Activated CD4-positive, CD25-positive, alpha-beta regulatory T cell treated with anti-CD3 and anti-CD28 coated beads, Interleukin-2, amount 50 U/mL, for 72 hours (primary cell): Measurements from ENCODE around the gene RECK.
A peak's percentile ranks its signal among the peaks of the same experiment; 100 is the strongest.
"Not testable (repeated sequence)": the region's sequence is repeated elsewhere in the genome, so short reads cannot be mapped to it uniquely, and the experiment has no call there.

Experiments
- DNase-seq: peaks from one replicate; pipeline ENCODE4 v3.0.0; 2021

RECK gene

DNA sequence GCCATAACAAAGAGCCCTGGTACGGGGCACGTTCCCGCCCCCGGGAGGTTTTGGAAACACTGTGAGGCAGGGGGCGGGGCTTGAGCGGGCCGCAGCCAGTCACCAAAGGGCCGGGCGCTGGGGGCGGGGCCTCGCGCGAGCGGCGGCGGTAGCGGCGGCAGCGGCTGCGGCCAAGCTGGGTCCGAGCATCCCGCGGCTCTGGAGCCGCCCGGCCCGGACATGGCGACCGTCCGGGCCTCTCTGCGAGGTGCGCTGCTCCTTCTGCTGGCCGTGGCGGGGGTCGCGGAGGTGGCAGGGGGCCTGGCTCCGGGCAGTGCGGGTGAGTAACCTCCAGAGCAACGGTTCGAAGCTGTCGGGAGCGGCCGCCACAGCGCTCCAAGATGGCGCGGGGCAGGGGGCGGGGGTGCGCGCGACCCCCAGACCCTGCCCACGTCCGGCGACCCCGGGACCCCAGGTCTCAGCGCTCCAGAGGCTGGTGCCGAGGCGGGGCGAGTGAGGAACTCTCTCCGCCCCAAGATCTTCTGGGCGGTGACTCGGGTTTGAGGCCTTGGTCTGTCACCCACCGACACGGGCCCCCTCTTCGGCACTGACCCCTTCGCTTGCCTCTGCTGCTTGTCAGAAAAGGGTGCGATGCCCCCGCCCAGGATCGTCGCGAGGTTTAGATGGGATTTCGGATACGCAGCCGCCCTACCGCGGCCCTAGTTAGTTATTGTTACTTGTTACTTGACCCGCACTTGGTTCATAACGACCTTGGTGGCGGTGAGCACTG is at the start of gene RECK:
RECK (plus strand) TSS at position 134 of the 769 bp plus-strand sequence; CDS start at position 220, 86 bp downstream.
- peak; percentile 93 for DNase-seq

- DNase-seq: no peak
Measured at GRCh38 chr9:35990155-35990554, 46.6 kb upstream of the RECK start.

- not testable (repeated sequence) for DNase-seq
Measured at GRCh38 chr9:35993136-35993535, 43.6 kb upstream of the RECK start.

- DNase-seq: no peak
Measured at GRCh38 chr9:35993976-35994720, 42.6 kb upstream of the RECK start.

DNA sequence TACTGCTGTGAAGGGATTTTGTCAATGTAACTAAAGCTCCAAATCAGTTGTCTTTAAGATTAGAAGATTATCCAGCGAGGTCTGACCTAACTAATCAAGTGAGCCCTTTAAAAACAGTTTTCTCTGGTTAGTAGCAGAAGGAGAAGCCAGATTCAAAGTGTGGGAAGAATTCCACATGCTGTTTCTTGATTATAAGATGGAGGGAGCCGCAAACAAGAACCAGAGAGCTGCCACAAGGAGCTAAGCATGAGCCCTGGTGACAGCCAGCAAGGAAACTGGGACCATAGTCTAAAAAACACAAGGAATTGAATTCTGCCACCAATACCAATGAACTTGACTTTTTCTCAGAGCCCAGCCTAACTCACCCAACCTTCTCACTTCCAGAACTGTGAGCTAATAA is 41.8 kb upstream of the RECK start:
- no peak for DNase-seq

GRCh38 chr9:35996358-35996970 is 40.2 kb upstream of the RECK start:
- no peak for DNase-seq

GRCh38 chr9:35997016-35997415 is 39.7 kb upstream of the RECK start:
- DNase-seq: not testable (repeated sequence)

DNA sequence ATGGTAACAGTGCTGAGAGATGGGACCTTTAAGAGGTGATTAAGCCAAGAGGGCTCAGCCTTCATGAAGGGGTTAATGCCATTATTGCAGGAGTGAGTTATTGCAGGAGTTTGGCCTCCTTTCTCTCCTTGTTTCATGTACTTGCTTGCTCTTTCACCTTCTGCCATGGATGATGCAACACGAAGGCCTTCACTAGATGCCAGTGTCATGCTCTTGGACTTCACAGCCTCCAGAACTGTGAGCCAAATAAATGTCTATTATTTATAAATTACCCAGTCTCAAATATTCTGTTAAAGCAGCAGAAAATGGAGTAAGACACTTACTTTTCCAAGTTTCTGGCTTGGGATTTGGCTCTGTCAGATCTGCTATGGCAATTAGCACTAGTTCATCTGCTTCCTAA is 38.4 kb upstream of the RECK start:
- no peak for DNase-seq

GRCh38 chr9:36005891-36006290 is 30.8 kb upstream of the RECK start:
- no peak for DNase-seq

DNA sequence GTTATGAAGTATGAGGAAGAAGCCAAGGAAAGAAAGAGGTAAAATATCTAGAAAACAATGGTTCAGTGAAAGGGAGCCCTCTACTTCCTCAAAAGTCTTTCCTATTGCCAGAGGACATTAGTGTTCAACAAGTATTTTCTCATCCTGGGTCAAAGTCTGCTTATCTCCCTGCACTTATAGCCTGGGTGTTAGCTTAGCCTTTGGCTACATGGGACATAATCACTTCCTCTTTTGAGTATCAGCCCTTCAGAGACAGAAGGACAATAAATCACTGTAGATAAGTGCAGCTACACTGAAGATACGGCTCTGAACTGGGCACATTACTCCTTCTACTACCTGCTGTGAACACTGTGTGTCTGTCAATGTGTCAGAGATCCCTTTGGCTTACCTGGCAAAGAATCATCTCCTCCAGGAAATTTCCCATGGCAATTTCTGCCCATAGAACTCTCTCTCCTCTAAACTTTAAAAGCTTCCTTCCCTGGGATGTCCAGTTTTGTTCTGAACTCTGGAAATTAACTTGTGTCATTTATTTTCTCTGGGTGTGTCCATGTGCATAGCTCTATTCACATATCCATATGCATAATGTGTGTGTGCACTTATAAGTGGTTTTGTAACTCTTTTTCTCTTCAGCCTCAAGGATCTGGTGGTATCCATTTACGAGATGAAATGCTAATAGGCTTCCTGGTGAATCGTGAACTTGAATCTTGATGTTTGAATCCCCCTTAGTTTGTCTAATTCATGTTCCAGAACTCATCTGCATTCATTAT is 30.0 kb upstream of the RECK start:
- DNase-seq: no peak

GRCh38 chr9:36007316-36007708 is 29.4 kb upstream of the RECK start:
- no peak for DNase-seq

- DNase-seq: no peak
Measured at GRCh38 chr9:36007852-36008251, 28.9 kb upstream of the RECK start.

GRCh38 chr9:36008774-36009300 is 27.9 kb upstream of the RECK start:
- peak; percentile 58 for DNase-seq

DNA sequence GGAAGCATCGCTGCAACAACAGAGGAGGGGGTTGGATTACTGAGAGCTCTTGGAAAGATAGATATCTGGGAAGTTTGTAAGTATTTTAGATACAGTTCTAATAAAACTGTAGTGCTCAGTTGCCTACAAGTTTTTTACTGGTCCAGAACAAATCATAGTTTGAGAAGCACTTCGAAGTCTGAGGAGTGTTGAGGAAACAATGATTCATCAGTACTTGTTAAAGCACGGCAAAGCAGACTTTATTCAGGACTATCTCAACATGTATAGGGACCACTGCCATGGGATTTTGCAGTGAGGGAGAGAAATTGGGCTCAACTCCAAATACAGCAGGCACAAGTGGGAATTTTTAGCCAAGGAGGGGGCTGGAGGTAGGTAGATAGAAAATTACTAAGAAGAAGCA is 25.3 kb upstream of the RECK start:
- DNase-seq: no peak

DNA sequence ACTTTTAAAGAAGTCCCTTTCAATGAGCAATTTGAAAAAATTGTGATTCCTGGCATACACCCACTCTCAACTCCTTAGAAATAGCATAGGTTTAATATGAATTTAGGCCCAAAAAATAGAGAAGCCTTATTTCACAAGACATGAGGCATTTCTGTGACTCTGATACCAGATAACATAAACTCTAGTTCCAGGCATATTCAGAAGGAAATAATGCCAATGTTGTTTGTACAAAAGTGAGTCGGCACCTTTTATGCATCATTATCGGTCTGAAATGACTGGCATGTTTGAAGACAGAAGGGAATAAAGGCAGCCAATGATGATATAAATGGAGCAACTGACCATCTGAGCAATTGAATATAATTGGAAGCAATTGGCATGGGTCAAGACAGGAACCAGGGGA is 19.4 kb upstream of the RECK start:
- no peak for DNase-seq

- no peak for DNase-seq
Measured at GRCh38 chr9:36018129-36018528, 18.6 kb upstream of the RECK start.

DNA sequence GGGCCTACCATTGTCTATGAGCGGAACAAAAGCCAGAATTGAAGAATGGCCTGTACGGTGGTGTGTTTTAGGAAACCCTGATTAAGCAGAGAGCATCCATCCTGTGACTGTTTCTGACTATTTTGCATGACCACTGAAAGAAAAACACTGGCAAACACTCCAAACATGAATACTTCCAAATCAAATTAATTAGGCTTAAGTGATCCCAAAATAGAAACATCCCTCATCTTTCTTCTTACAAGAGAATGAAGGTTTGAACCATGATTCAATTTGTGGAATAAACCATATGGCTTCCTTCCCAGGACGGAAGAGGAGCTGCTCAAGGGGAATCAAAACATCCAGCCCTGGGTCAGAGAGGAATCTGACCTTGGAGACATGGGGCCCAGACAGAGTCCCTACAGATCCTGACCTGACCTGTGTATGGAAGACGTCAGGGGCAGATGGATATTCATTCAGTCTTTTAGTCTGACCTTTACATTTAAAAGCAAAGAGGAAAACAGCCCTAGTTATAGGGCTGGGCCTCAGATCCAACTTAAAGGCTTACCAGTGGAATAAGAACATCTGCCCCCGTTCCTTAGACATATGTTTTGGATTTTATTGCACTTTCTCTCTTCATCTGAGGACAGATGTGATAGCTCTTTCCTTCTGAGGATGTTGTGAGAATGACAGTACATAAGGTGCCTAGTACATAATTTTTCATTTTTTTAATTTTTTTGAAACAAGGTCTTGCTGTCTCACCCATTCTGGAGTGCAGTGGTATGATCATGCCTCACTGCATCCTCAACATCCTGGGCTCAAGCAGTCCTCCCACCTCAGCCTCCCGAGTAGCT is 17.6 kb upstream of the RECK start:
- no peak for DNase-seq

DNA sequence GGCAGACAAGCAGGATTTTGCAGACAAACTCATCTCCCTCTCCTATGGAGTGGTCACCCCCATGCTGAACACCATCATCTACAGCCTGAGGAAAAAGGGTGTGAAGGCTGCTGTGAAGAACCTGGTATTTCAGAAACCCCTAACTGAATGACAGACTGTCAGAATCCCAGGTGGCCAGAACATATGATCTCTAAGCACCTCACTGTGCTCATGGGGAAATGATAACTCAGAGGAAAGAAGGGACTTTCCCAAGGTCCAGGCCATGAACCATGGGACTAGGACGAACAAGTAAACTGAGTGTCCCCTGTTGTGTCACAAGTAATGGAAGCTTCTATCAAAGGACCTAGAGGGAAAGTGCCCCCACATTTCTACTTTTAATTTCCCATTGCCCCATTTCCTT is 14.7 kb upstream of the RECK start:
- DNase-seq: no peak

- DNase-seq: peak; percentile 56
Measured at GRCh38 chr9:36023260-36024048, 13.3 kb upstream of the RECK start.

GRCh38 chr9:36025746-36026145 is 11.0 kb upstream of the RECK start:
- DNase-seq: no peak

GRCh38 chr9:36029202-36029601 is 7.5 kb upstream of the RECK start:
- no peak for DNase-seq
